Measurements from ENCODE around the gene PPARA.

DNA sequence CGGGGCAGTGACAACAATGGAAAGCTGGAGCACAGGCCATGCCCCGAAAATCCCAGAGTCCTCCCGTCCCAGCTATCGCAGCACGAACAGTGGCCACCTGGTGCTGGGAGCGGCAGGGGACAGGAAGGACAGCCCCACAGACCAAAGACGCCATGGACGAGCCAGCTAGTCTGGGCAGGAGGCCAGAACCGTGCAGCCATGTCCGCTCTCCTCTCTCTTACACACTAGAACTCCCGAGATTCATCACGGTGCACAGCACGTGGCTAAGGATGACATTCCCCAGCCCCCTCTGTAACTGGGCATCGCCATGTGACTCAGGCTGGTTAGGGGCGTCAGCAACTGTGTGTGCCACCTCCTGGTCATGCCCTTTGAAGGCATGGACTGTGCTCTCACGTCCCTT, 95.2 kb downstream of the PPARA start:
- TF ChIP-seq, protein P1, sequence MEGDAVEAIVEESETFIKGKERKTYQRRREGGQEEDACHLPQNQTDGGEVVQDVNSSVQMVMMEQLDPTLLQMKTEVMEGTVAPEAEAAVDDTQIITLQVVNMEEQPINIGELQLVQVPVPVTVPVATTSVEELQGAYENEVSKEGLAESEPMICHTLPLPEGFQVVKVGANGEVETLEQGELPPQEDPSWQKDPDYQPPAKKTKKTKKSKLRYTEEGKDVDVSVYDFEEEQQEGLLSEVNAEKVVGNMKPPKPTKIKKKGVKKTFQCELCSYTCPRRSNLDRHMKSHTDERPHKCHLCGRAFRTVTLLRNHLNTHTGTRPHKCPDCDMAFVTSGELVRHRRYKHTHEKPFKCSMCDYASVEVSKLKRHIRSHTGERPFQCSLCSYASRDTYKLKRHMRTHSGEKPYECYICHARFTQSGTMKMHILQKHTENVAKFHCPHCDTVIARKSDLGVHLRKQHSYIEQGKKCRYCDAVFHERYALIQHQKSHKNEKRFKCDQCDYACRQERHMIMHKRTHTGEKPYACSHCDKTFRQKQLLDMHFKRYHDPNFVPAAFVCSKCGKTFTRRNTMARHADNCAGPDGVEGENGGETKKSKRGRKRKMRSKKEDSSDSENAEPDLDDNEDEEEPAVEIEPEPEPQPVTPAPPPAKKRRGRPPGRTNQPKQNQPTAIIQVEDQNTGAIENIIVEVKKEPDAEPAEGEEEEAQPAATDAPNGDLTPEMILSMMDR (IDR thresholded peaks at IDR 0.05) = no peak
- no peak for TF ChIP-seq POLR2A (IDR thresholded peaks at IDR 0.05)
